Spleen (tissue), 7 donors: ENCODE results near the gene CDC42BPG.

Source experiments
- POLR2A ChIP-seq, 3 donors: fragments of 450-650 bp; IDR thresholded peaks; one replicate each; pipeline ENCODE4 v1.5.1; 2017; ENCODE audit warnings: antibody characterized with exemption in 3 of 3, mild to moderate bottlenecking in 1 of 3
- TF ChIP-seq, protein P1 (sequence below), 11 experiments: fragments of 200-600 bp in 7 of 11; fragments of 450-650 bp in 4 of 11; sonication (generic) in 4 of 11; IDR thresholded peaks in 8 of 11; conservative IDR thresholded peaks in 3 of 11; 1 replicate in 7 of 11; 2 replicates in 4 of 11; pipeline versions ENCODE4 v1.4.0 to v1.8.0; 2016 to 2021; ENCODE audit warnings: antibody characterized with exemption in 11 of 11, inconsistent platforms in 4 of 11, mild to moderate bottlenecking in 1 of 11
- donor health status: DM: no; HTN: no; CAD: no; lungs with moderate emphysema.
- donor health status: DM: no; HTN: no; CAD: no.
- donor health status: DM: no; HTN: no; CAD: no.

GRCh38 chr11:64776875-64777274 lies 67.6 kb downstream of the CDC42BPG start:
- TF ChIP-seq, protein P1, sequence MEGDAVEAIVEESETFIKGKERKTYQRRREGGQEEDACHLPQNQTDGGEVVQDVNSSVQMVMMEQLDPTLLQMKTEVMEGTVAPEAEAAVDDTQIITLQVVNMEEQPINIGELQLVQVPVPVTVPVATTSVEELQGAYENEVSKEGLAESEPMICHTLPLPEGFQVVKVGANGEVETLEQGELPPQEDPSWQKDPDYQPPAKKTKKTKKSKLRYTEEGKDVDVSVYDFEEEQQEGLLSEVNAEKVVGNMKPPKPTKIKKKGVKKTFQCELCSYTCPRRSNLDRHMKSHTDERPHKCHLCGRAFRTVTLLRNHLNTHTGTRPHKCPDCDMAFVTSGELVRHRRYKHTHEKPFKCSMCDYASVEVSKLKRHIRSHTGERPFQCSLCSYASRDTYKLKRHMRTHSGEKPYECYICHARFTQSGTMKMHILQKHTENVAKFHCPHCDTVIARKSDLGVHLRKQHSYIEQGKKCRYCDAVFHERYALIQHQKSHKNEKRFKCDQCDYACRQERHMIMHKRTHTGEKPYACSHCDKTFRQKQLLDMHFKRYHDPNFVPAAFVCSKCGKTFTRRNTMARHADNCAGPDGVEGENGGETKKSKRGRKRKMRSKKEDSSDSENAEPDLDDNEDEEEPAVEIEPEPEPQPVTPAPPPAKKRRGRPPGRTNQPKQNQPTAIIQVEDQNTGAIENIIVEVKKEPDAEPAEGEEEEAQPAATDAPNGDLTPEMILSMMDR (IDR thresholded peaks at IDR 0.05 in 8 of 11, conservative IDR thresholded peaks at IDR 0.05 in 3 of 11) = no peak
- no peak for TF ChIP-seq POLR2A (IDR thresholded peaks at IDR 0.05)
